Hepatic stellate cell (primary cell): Measurements from ENCODE around the gene ATXN7L3B.
A peak's percentile ranks its signal among the peaks of the same experiment; 100 is the strongest.
"Not testable (repeated sequence)": the region's sequence is repeated elsewhere in the genome, so short reads cannot be mapped to it uniquely, and the experiment has no call there.

ENCODE experiments used
- DNase-seq: peaks from one replicate; pipeline ENCODE4 v3.0.0; 2011; ENCODE audit warnings: low spot score

The ATXN7L3B gene

GRCh38 chr12:74537707-74538385 lies at the start of gene ATXN7L3B:
Gene ATXN7L3B, plus strand, starts transcription at chr12:74537835. Its CDS starts 278 bp downstream, at chr12:74538113.
- peak; percentile 92 for DNase-seq

GRCh38 chr12:74488134-74488533 lies 49.5 kb upstream of the ATXN7L3B start:
- DNase-seq = no peak

- no peak for DNase-seq
Observed at GRCh38 chr12:74489543-74489942, 48.1 kb upstream of the ATXN7L3B start.

GRCh38 chr12:74490390-74491064 lies 47.1 kb upstream of the ATXN7L3B start:
- DNase-seq = no peak

- no peak for DNase-seq
Observed at GRCh38 chr12:74491374-74491773, 46.3 kb upstream of the ATXN7L3B start.

GRCh38 chr12:74499192-74499591 lies 38.4 kb upstream of the ATXN7L3B start:
- DNase-seq = no peak

- not testable (repeated sequence) for DNase-seq
Observed at GRCh38 chr12:74508873-74509657, 28.6 kb upstream of the ATXN7L3B start.

- no peak for DNase-seq
Observed at GRCh38 chr12:74509886-74510285, 27.7 kb upstream of the ATXN7L3B start.

GRCh38 chr12:74514098-74514872 lies 23.4 kb upstream of the ATXN7L3B start:
- DNase-seq = no peak

- DNase-seq = no peak
Observed at GRCh38 chr12:74515849-74516248, 21.8 kb upstream of the ATXN7L3B start.

GRCh38 chr12:74526535-74526934 lies 11.1 kb upstream of the ATXN7L3B start:
- no peak for DNase-seq

- DNase-seq = no peak
Observed at GRCh38 chr12:74527491-74527890, 10.1 kb upstream of the ATXN7L3B start.

GRCh38 chr12:74530676-74531075 lies 7.0 kb upstream of the ATXN7L3B start:
- no peak for DNase-seq

GRCh38 chr12:74535536-74535935 lies 2.1 kb upstream of the ATXN7L3B start:
- DNase-seq = no peak

- DNase-seq = peak; percentile 46
Observed at GRCh38 chr12:74537126-74537706, 419 bp upstream of the ATXN7L3B start.

- no peak for DNase-seq
Observed at GRCh38 chr12:74538491-74539258, 1.0 kb downstream of the ATXN7L3B start.

- DNase-seq = no peak
Observed at GRCh38 chr12:74539261-74539660, 1.6 kb downstream of the ATXN7L3B start.

- no peak for DNase-seq
Observed at GRCh38 chr12:74539765-74540526, 2.3 kb downstream of the ATXN7L3B start.

- no peak for DNase-seq
Observed at GRCh38 chr12:74541074-74541473, 3.4 kb downstream of the ATXN7L3B start.

GRCh38 chr12:74547249-74547648 lies 9.6 kb downstream of the ATXN7L3B start:
- DNase-seq = no peak
